Colonic mucosa (tissue), 4 donors: ENCODE data around the gene ZSCAN4. TPM values are rescaled to one million over a fixed set of nuclear protein-coding genes. Genes with fewer than 3 reads are reported as not detected.
A peak's percentile ranks its signal among the peaks of the same experiment; 100 is the strongest.

ENCODE experiments used
- DNase-seq: peaks from one replicate; pipeline ENCODE4 v3.0.0-alpha.2; 2020
- H3K27ac ChIP-seq: fragments of 200-600 bp; one replicate; pipeline ENCODE4 v1.8.0; 2021
- H3K27me3 ChIP-seq: fragments of 200-600 bp; one replicate; pipeline ENCODE4 v1.8.0; 2021
- H3K36me3 ChIP-seq: fragments of 200-600 bp; one replicate; pipeline ENCODE4 v1.8.0; 2021
- H3K4me1 ChIP-seq: fragments of 200-600 bp; one replicate; pipeline ENCODE4 v1.8.0; 2021; ENCODE audit warnings: mild to moderate bottlenecking
- H3K4me3 ChIP-seq: fragments of 200-600 bp; one replicate; pipeline ENCODE4 v1.8.0; 2021
- H3K9ac ChIP-seq, 2 donors: one replicate each; pipeline ENCODE4 v1.7.0; 2013; ENCODE audit warnings: control low read depth in 2 of 2, low read depth in 2 of 2, low read length in 2 of 2
- H3K9me3 ChIP-seq: fragments of 200-600 bp; one replicate; pipeline ENCODE4 v1.8.0; 2021
- intact Hi-C: fragments of 100-400 bp; cut with DNase I; formaldehyde crosslinking; loops from one replicate; pipeline ENCODE4 v1.14.1; 2022
- total RNA-seq, 2 donors: library from RNA; stranded (reverse); fragmentation: NEBNext Ultra II Directional in 1 of 2; extraction: Animal tissue kit (Norgen Biotek cat#: 25700) in 1 of 2; gene quantifications; one replicate each; pipeline ENCODE4 v1.2.1, GENCODE V29; 2021
- TF ChIP-seq, protein P1 (sequence below): fragments of 200-600 bp; IDR thresholded peaks from one replicate; pipeline ENCODE4 v1.8.0; 2022; ENCODE audit warnings: antibody characterized with exemption, mild to moderate bottlenecking
- donor health status: healthy.
- donor health status: DM: no; HTN: no; CAD: no.
- donor health status: DM: no; HTN: no; CAD: no.

The ZSCAN4 gene
- total RNA-seq, 2 donors from 2014 or later = not detected

DNA sequence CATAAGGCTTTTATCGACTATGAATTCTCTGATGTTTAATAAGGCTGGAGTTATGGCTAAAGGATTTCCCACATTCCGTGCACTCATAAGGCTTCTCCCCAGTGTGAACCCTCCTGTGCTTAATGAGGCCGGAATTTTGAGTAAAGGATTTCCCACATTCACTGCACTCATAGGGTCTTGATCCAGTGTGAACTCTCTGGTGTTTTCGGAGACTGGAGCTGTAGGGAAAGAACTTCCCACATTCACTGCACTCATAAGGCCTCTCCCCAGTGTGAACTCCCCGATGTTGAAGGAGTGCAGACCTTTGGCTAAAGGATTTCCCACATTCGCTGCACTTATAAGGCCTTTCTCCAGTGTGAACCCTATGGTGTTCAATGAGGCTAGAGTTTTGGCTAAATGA lies 32.9 kb downstream of the ZSCAN4 start:
- no peak for DNase-seq
- intact Hi-C loops = no loop called here
- H3K27ac ChIP-seq = no peak overlapping the region
- H3K4me1 ChIP-seq = no peaks in the 10 kb centered on the region
- peaks cover 5% of the 10 kb centered on the region for H3K9me3 ChIP-seq
- H3K36me3 ChIP-seq = no peaks in the 10 kb centered on the region
- no peaks in the 10 kb centered on the region for H3K27me3 ChIP-seq
- H3K9ac ChIP-seq = no peak overlapping the region
- TF ChIP-seq, protein P1, sequence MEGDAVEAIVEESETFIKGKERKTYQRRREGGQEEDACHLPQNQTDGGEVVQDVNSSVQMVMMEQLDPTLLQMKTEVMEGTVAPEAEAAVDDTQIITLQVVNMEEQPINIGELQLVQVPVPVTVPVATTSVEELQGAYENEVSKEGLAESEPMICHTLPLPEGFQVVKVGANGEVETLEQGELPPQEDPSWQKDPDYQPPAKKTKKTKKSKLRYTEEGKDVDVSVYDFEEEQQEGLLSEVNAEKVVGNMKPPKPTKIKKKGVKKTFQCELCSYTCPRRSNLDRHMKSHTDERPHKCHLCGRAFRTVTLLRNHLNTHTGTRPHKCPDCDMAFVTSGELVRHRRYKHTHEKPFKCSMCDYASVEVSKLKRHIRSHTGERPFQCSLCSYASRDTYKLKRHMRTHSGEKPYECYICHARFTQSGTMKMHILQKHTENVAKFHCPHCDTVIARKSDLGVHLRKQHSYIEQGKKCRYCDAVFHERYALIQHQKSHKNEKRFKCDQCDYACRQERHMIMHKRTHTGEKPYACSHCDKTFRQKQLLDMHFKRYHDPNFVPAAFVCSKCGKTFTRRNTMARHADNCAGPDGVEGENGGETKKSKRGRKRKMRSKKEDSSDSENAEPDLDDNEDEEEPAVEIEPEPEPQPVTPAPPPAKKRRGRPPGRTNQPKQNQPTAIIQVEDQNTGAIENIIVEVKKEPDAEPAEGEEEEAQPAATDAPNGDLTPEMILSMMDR = no peak
- no peak overlapping the region for H3K4me3 ChIP-seq

DNA sequence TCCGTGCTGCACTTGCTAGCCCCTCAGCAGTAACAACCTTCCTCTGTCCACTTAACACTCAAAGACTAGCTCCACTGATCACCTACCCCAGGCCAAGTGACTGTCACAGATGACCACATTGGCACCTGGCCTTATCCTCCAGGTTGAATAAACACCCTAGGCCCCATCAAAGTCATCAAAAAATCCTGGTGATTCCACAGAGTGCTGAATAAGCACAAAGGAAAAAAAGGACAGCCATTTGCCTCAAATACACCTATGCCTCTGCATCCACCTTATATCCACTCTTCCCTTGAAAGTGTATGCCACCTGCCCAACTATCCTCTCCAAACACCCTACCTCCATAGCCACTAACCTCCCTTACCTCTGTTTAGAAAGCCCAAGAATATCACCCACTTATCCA lies 37.6 kb downstream of the ZSCAN4 start:
- no peak overlapping the region for H3K4me3 ChIP-seq
- H3K9me3 ChIP-seq = no peaks in the 10 kb centered on the region
- no peaks in the 10 kb centered on the region for H3K27me3 ChIP-seq
- H3K27ac ChIP-seq = no peak overlapping the region
- intact Hi-C loops = no loop called here
- no peak overlapping the region for H3K9ac ChIP-seq
- H3K4me1 ChIP-seq = no peaks in the 10 kb centered on the region
- no peaks in the 10 kb centered on the region for H3K36me3 ChIP-seq
- DNase-seq = no peak
- TF ChIP-seq, protein P1 = no peak

DNA sequence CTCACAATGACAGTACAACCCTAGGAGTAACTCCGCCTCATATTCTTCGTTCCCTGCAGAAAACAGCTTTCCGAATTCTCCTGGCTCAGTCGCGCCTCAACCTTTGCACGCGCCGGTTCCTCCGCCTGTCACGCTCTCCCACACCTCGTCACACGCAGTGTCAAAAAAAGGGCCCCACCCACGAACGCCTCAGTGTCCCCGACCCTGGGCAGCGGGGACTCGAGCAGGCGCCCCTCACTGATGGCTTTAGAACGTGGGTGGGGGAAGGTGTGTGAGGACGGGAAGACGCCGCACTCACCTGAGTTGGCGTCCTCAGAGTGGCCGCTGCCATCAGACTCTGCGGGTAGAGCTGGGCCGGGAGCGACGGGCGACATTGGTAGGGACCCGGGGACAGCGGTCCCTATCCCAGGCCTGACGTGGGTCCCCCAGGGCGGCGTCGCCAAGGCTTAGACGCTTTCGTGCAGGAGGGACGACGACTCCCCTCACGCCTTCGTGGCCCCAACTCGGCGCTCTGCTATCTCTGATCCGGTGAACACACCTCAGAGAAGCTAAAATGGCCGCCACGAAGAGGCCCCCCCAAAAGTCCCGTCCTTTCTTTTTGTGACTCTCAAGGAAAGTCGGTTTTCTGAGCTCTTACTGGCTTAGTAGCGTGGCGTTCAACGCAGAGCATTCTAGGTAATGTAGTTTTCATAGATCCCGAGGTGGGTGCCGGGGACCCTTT lies 40.1 kb downstream of the ZSCAN4 start, which contains the start of gene ZNF154:
Gene ZNF154 (minus strand): TSS at position 564 of the 721 bp plus-strand sequence. CDS start 233 bp downstream, at position 331.
- Histone ChIP-seq H3K27me3 (no peaks in the 10 kb centered on the region), H3K4me3 (peak within 1 kb of the TSS; percentile 38), H3K4me1 (no peaks in the 10 kb centered on the region), H3K27ac (peak within 1 kb of the TSS; percentile 32), H3K9me3 (no peaks in the 10 kb centered on the region), H3K36me3 (no peaks in the 10 kb centered on the region), H3K9ac (peak within 1 kb of the TSS in 1 of 2 donors; percentile 63)
- TF ChIP-seq, protein P1 = no peak
- DNase-seq = peak; percentile 26
- intact Hi-C loops = no loop called here

DNA sequence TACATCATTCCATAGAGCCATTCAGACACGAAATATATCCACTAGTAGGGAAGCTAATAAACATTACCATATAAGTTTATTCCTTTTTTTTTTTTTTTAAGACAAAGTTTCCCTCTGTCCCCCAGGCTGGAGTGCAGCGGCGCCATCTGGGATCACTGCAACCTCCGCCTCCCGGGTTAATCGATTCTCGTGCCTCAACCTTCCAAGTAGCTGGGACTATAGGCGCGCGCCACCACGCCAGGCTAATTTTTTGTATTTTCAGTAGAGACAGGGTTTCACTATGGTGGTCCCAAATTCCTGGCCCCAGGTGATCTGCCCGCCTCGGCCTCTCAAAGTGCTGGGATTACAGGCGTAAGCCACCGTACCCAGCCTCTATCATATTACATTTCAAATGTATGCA lies 40.9 kb downstream of the ZSCAN4 start:
- no peak overlapping the region for H3K27ac ChIP-seq
- H3K9me3 ChIP-seq = no peaks in the 10 kb centered on the region
- no peak for DNase-seq
- no peaks in the 10 kb centered on the region for H3K27me3 ChIP-seq
- TF ChIP-seq, protein P1 = no peak
- H3K4me1 ChIP-seq = no peaks in the 10 kb centered on the region
- no peak overlapping the region for H3K9ac ChIP-seq
- H3K36me3 ChIP-seq = no peaks in the 10 kb centered on the region
- no peak overlapping the region for H3K4me3 ChIP-seq
- intact Hi-C loops = no loop called here

DNA sequence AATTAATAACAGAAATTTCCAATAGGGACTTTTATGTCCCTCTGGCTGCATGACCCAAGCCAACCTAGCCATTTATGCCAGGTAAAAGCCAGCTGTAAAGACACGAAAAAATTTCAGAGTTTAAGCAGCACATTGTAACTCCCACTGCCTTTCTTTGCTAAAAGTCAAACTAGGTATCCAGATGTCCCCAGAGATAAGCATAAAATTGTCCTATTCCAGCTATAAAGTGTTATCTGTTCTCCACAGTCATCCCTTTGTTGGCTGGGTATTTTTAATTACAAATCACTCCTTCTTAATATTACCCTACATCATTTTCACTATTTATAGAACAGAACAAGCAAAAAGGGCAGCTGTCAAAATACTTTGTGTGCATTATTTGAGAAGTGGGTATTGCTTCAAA lies 43.5 kb downstream of the ZSCAN4 start:
- TF ChIP-seq, protein P1 = no peak
- H3K9ac ChIP-seq = no peak overlapping the region
- H3K4me1 ChIP-seq = no peaks in the 10 kb centered on the region
- H3K27ac ChIP-seq = no peak overlapping the region
- H3K27me3 ChIP-seq = no peaks in the 10 kb centered on the region
- no peak overlapping the region for H3K4me3 ChIP-seq
- H3K36me3 ChIP-seq = no peaks in the 10 kb centered on the region
- DNase-seq = no peak
- no peaks in the 10 kb centered on the region for H3K9me3 ChIP-seq
- intact Hi-C loops = no loop called here
